Left lobe of liver (tissue), 2 donors: ENCODE measurements around the gene USB1. TPM values are rescaled to one million over a fixed set of nuclear protein-coding genes. Genes with fewer than 3 reads are reported as not detected.
A peak's percentile ranks its signal among the peaks of the same experiment; 100 is the strongest.
"Not testable (repeated sequence)": the region's sequence is repeated elsewhere in the genome, so short reads cannot be mapped to it uniquely, and the experiment has no call there.

ENCODE experiments used
- ATAC-seq: fragments of 200-7000 bp; cut with Tn5 transposase; one replicate; pipeline ENCODE4 v1.9.1; 2020; ENCODE audit warnings: mild to moderate bottlenecking, moderate library complexity
- DNase-seq: peaks from one replicate; pipeline ENCODE4 v3.0.0-alpha.2; 2020; ENCODE audit warnings: low spot score
- total RNA-seq: library from RNA; stranded (reverse); gene quantifications from one replicate; pipeline ENCODE4 v1.2.1, GENCODE V29; 2021
- donor health status: DM: no; HTN: no; CAD: no; lungs with moderate emphysema.
- donor health status: DM: no; HTN: yes; CAD: no.

Gene USB1
- total RNA-seq, 1 donor from 2014 or later = 28.4 TPM

DNA sequence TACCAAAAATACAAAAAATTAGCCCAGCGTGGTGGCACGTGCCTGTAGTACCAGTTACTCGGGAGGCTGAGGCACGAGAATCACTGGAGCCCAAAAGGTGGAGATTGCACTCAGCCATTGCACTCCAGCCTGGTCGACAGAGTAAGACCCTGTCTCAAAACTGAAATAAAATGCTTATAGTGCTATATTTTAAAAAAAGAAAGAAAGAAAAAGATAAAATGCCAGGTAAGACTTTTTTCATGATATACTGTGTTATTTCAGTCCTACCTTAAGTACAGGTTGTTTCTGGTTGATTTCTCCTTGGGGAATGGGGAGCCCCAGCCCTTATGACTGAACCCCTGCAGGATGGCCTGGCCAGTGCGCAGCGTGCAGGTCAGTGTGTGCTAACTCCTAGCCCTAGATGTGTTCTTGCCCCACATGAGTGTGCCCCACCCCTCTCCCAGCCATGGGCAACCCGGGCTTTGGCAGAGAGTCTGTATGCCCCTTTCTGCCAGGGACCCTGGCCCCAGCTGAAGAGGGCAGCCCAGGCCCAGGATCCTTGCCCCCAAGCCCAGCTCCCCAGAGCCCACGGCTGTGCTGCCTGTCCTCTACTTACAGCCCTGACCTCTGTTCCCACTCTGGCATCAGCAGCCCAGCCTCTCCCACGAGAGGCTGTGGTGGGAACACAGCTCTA is 31.6 kb upstream of the USB1 start:
- DNase-seq (no peak), ATAC-seq (no peak)

DNA sequence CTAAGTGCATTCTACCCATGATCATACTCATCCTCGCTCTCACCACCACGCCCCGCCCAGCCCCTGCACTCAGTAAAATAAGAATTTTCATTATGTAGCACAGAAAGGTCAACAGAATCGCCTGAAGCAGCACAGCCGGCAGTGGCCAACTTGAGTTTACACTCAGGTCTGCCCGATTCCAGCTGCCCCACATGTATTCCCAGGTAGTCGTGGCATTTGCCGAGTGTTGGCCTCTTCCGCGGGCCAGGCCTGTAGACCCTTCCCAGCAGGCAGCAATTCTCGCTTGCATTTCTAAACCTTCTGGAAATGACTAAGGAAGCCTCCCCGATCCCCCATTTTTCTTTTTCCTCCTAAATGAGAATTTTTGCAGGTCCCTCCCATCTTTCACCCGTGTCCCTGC is 30.9 kb upstream of the USB1 start:
- ATAC-seq (no peak), DNase-seq (no peak)

DNA sequence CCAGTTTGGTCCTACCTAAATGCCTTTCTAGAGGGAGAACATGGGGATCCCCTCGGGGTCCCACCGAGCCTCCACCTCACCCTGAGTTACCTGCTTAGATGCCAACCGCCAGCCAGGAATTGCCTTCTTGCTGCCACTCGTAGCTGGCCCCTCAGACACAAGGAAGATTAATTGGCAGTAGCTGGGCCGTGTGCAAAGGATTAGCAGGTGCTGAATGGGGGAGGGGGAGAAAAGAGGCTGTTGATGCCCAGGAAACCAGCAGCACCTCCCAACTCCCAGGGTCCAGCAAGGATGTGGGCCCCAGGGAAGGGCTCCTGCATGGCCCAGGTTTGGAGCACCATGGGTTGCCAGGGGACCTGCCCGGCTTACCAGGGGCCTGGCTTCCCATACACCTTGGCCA is 30.2 kb upstream of the USB1 start, which contains the start of gene CNGB1:
Gene CNGB1, minus strand, starts transcription at position 159 of the 400 bp plus-strand sequence. CDS start 3,842 bp downstream, outside the sequence.
- DNase-seq = no peak
- ATAC-seq = no peak

DNA sequence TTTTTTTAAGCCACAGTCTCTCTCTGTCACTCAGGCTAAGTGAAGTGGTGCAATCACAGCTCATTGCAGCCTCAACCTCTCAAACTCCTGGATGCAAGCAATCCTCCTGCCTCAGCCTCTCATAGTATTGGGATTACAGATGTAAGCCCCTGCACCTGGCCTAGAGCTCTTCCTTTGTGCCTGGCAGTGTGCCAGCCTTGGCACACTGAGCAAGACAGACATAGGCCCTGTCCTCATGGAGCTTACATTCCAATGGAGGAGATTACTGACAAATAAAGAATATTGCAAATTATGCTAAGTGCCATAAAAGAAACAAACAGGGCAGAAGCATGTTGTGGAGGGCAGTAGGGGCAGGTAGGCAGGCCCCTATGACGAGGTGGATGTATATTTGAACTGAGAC is 29.4 kb upstream of the USB1 start:
- ATAC-seq = no peak
- no peak for DNase-seq

DNA sequence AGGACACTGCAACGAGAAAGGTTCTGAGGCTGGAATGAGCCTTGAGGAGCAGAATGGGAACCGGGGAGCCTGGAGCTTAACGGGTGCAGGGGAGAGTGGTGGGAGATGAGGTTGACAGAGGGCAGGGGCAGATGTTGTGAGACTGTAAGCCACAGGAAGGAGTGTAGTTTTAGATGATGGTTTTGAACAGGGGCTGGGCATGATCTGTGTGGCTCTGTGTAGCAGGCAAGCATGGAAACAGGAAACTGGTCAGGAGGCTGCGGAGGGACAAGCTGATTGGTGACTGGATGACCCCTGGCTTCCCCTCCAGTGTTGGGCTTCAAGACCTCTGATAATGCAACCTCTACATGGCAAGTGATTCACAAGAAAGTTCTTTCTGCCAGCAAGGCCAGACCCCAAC is 28.9 kb upstream of the USB1 start:
- no peak for DNase-seq
- ATAC-seq = no peak

DNA sequence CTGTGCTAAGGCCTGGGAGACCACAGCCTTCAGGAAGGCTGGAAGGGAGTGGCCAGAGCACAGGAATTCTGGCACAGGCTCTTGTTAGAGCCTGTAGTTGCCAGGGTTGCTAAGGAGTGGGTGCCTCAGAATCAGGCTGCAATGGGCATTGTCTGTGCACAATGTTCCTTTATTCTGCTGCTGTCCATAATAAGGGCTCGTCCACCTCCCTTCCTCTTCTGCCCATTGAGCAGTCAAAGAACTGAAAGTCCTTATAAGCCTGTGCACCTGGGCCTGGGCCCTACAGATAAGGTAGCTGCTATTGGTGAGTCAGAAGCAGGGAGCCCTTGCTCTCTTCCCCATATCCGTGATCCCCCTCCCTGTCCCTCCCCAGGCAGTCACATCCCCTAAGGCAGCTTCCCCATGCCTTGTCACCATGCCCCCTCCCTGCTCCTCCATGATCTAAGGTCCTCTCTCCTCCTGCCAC is 24.8 kb upstream of the USB1 start:
- ATAC-seq (no peak), DNase-seq (no peak)

DNA sequence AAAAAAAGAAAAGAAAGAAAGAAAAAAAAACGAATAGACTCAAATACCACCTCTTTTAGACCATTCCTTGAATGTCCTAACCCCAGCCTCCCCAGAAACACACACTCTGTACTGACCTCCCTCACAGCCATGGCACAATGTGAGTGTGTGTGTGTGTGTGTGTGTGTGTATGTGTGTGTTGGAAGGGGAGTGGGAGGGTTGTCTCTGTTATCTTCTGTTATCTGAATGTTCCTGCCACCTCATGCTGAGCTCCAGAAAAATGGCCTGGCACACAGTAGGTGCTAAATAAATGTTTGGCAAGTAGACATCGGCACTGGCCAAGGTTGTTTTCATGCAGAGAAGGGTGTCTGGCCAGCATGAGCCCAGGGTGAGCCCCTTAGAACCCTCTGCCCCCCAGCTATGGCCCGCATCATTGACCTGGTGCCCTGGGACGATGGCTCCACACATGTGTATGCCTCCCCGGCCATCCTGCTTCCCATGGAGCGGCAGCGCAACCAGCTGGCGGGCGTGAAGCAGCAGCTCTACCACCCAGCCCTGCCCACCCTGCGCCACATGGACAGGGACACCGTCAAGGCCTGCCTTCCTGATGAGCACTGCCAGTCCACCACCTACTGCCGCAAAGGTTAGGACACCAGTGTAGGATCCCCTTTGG is 23.7 kb upstream of the USB1 start:
- DNase-seq (no peak), ATAC-seq (peak; percentile 33)

DNA sequence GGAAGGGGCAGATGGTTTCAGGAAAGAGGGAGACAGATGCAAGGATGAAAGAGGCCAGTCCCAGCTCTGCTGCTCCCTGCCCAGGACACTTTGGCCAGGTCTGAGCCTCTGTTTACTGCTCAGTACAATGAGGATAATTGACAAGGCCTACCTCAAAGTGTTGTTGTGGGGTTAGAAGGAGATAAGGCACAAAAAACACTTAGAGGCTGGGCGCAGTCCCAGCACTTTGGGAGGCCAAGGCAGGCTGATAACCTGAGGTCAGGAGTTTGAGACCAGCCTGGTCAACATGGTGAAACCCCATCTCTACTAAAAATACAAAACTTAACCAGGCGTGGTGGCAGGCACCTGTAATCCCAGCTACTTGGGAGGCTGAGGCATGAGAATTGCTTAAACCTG is 23.1 kb upstream of the USB1 start:
- ATAC-seq, DNase-seq: not testable (repeated sequence)

DNA sequence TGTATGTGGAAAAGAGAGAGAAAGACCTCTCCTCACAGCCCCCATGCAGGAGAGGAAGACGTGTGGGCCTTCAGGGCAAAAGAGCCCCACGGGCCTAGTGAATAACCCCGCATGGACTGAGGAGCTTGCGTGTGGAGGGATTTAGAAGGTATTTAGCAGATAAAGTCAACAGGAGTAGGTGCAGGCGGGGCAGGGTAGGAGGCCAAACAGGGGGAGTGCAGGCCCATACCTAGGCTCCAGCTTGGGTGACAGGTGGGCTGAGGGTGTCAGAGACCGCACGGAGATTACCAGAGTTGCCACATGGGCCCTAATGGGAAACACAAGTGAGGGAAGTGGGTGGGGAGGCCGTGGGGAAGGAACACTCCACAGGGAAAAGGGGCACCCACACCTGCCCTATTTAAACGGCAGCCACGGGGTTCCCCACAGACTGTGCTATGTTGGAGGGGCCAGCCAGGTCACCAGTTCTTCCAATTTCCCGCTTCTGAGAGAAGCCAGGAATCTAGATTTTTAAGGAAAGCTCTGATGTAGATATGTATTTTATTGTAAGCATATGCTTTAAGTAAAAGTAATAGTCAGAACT is 22.1 kb upstream of the USB1 start:
- DNase-seq (no peak), ATAC-seq (no peak)

DNA sequence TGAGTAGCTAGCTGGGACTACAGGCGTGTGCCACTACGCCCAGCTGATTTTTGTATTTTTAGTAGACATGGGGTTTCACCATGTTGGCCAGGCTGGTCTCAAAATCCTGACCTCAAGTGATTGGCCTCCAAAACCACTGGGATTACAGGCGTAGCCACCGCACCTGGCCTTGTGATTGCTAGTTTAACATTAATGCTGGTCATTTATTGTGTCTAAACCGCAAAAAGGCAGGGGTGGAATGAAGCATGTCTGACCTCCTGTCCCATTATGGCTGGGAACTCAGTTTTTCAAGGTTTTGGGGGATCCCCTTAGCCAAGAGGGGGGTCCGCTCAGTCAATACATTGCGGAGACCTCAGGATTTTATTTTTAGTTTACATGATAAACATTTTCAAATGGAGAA is 19.6 kb upstream of the USB1 start:
- ATAC-seq = no peak
- DNase-seq = no peak

DNA sequence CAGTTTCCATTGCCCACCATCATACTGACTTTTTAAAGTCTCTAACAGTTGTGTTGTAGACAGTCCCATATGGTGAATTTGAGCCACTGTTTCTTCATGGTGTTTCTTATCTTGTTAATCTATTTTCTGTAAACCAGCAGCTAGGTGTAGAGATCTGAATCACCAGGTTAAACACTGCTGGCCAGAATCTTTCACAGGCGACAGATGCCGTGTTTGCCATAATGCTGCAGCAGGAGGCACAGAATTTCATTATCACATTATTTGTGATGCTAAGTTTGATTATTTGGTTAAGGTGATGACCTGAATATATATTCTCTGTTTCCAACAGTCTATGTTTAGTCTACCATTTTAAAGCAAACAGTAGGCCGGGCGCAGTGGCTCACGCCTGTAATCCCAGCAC is 18.8 kb upstream of the USB1 start:
- ATAC-seq (no peak), DNase-seq (no peak)

DNA sequence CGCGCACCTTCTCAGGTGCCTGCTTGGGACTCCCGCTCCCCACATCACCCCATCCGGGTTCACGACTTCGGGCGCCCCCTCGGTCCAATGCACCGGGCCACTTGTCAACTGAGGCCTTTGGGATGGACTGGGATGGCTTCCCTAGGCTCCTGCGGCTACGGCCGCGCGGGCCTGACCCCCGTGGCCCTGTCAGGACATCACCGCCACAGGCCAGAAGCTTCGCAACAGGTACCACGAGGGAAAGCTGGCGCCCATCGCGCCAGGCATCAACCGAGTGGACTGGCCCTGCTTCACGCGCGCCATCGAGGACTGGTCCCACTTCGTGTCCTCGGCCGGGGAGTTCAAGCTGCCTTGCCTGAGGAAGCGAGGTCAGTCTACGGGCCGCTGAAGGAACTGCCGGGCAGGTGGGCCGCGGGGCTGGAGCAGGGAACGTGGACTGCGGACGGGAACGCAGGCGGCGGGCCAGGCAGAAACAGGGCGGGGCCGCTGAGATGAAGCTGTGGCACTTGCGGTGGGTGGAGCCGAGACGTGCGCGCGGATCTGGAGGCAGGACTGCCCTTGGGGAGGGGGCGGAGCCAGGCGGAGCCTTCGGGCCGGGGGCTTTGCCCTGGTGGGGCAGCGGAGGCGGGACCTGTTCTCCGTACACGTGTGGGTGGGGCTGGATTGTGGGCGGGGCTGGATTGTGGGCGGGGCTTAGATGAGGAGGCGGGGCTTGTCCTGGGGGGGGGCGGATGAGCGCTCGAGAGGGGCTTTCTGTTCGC is 16.6 kb upstream of the USB1 start:
- peak; percentile 72 for DNase-seq
- ATAC-seq = peak; percentile 89

DNA sequence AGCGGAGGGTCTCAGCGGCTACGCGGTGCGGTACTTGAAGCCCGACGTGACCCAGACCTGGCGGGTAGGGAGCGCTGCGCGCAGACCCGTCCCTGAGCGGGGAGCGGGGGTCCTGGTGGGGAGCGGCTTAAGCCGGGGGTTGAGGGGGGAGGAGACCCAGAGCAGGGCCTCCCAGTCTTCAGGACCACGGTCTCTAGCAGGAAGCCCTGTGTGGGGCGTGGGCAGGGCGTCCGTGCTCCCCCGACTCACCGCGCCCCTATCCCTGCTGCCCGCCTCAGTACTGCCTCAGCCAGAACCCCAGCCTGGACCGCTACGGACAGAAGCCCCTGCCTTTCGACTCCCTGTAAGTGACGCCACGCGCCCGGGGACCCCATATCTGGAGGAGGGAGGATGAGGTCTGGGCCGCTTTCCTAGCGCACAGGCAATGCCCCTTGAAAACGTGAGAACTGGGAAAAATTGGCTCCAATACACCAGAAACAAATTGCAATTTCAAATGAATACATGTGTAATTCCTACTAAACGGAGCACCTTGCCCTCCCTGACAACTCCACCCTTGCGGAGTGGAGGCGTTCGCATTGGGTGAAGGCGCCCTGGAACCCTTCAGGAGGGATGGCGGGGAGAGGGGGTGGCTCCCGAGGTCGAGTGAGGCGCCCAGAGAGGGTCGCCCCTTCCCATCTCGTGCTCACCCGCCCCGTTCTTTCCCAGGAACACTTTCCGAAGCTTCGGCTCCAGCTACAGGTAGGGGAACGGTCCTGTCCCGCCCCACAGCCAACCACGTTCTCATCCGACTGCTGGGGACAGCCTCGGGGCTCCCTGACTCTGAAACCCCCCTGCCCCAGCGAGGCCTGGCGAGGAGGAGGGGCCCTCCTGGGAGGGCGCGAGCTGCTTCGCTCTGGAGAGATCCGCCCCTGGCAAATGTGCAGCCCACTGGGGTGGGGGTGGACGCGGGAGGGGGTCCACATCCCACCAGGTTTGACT is 15.7 kb upstream of the USB1 start:
- ATAC-seq = peak; percentile 28
- no peak for DNase-seq

DNA sequence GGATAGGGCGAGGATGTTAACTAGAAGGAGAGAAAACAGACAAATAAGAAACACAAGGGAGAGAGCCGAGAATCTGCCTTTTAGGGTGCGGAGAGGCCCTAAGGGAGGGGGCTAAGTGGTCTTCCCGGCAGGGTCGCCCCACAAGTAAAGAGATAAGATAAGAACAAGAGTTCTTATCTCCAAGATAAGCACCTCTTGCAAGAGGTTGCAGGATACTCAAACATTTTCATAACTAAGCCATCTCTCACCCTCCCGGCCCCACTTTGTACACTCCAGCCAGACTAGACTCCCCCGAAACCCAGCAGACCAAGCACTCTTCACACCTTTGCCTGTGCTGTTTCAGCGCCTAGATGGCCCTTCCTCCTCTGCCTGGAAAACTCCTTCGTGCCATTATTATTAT is 15.0 kb upstream of the USB1 start:
- DNase-seq (no peak), ATAC-seq (no peak)

DNA sequence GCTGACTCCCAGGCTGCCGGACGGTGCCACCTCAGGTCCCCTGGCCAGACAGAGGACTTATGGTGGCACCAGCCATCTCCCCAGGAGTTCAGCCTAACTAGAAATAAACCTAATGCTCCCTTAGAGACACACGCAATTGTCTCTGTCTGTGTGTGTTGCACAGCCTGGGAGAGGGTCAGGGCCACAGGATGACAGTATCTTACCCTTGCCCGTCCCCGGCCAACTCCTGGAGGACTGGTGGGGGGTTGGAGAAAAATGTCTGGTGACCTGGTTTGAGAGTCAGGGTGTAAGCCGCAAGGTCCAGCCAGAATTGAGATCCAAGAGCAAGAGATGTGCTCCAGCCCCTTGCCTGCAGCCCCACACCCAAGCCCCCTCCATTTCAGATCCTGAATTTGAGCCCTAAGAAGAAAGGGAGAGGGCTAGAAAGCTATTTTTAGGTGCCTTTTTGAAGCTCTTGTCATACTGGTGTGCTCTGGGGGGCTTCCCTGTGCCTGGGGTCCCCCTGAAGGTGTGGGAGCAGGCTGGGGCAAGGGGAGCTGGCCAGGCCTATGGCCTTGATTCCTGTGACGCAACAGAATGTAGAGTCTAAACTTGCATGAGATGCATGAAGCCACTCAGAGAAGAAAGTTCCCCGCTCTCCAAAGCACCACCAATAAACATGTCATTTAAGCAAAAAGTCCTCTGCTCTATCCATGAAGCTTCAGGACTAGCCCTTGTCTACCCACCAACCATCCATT is 13.6 kb upstream of the USB1 start:
- ATAC-seq = no peak
- no peak for DNase-seq

DNA sequence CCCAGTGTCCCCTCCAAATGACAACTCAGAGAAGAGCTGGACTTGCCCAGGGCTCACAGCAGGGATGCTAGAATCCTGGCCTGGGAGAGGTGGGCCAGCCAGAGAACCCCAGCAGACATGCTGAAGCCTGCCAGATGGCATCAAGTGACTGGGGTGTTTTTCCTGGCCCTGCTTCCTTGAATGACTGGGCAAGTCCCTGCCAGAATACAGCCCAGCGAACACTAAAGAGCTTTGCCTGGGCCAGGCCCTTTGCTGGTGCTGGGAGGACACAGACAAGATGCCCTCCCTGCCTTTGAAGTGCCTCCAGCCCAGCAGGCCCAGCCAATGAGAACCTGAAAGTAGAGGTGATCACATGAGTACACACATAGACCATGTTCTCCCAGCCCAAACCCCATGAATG is 12.3 kb upstream of the USB1 start:
- no peak for DNase-seq
- no peak for ATAC-seq

DNA sequence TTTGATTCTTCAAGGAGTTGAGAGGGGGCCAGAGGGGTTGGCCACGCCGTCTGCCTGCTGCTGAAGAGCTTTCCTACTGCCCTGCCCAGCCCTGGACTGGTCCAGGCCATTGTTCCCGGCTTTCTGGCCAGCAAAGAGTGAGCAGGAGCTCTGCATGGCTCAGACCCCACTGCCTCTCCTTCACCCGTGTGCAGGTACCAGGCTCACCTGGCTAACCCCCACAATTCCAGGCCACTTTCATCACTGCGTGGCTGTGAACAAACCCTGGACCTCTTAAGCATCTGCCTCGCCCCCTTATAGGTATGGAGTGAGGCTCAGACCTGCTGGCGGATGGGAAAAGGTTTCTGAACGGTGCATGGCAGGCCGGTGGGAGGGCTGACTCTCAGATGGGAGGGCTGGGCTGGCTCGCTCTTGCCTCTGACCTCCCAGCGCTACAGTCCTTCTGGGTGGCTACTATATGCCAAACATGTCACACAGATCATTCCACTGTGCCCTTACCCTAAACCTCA is 9.6 kb upstream of the USB1 start:
- ATAC-seq = no peak
- DNase-seq = no peak

DNA sequence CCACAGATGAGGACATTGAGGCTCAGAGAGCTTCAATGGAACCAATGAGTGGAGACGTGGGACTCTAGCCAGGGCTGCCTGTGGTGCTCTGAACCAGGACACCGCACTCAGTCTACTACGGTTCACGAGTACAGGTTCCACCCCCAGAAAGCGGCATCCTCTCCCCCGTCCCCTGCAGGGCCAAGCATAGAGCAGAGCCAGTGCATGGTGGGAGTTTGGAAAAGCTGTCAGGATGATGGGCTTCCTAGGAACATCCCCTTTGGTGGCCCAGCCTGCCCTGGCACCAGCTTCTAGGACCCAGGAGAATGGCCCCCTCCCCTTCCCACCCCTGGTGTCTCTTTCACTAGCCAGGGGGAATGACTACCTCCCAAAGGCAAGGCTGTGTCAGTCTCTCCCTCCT is 9.1 kb upstream of the USB1 start:
- DNase-seq (no peak), ATAC-seq (no peak)

DNA sequence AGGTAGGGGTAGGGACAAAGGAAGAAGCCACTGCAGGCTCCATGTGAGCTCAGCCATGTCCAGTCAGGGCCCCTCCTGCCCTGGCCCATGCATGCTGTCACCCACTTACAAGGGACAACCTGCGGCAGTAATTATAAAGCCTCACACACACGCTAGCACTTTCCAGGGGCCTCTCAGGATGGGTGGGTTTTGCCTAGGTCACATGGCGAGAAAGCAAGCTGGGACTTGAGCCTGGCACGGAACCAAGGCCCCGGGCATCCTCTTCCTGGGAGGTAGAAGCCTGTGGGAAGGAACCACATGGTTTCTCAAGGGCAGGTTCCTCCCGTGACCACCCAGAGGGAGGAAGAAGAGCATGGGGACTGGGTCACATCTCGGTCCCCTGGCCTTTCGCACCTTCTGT is 7.8 kb upstream of the USB1 start:
- DNase-seq (no peak), ATAC-seq (no peak)

DNA sequence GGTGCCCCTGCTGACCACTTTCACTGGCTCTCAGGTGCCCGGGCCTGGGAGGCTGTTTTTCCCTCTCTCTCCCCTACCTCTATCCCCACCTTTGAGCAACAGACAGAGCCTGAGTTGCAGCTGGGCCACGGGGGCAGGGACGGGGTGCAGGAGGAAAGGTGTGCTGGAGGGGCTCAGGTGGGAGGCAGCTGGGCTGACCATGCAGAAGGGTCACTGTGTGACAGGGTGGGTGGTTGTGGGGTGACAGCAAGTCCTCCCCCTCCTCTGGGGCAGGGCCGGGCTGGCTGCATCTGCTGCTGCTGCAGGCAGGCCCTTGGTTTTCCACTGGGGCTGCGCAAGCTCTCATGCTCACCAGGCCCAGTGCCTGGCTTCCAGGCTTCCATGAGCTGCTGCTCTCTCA is 7.3 kb upstream of the USB1 start:
- DNase-seq (no peak), ATAC-seq (no peak)
